ENCODE data around the gene PRSS27.
"Not testable (repeated sequence)": the region's sequence is repeated elsewhere in the genome, so short reads cannot be mapped to it uniquely, and the experiment has no call there.

Gene PRSS27

GRCh38 chr16:2670017-2670416, 50.0 kb downstream of the PRSS27 start:
- DNase-seq = not testable (repeated sequence)

DNA sequence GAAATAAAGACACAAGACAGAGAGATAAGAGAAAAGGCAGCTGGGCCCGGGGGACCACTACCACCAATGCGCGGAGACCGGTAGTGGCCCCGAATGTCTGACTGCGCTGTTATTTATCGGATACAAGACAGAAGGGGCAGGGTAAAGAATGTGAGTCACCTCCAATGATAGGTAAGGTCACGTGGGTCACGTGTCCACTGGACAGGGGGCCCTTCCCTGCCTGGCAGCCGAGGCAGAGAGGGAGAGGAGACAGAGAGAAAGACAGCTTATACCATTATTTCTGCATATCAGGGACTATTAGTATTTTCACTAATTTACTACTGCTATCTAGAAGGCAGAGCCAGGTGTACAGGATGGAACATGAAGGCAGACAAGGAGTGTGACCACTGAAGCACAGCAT, 50.4 kb downstream of the PRSS27 start:
- DNase-seq = not testable (repeated sequence)

DNA sequence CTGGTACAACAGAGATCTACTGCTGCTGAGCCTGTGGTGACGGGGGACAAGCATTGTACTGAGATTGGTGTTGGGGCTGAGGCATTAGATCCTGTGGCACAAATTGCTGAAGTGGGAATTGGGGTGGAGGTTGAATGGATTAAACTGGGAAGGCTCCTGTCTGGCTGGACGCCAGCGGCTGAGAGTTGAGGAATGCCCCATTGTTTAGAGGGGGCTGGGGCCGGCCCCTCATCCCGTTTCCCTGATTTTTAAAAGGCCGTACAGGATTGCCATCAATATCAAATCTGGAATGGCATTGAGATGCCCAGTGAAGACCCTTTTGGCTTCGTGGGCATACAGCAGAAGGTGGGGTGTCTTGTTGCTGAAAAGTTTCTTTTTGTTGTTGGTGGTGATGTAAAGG, 53.4 kb downstream of the PRSS27 start:
- not testable (repeated sequence) for DNase-seq

DNA sequence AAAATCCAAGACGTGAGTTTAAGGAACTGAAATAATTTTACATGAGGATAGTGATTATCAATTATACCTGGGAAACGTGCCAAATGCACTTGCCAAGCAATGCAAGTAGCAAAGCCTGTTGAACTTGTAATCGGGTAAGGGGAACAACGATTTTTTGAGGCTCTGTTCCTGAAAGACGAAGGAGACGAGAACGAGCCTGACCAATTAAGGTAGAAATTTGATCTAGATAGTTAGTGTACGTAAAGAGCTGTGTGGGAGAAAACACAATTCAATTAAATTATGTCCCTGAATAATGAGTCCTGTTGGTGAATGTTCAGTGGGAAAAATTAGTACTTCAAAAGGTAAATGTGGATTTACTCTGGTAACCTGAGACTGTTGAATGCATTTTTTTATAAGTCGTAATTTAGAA, 55.4 kb downstream of the PRSS27 start:
- DNase-seq = no peak

- no peak for DNase-seq
Observed at GRCh38 chr16:2663553-2664546, 56.2 kb downstream of the PRSS27 start.

Measured in DMS153 (cell line).